GM18517 (cell line): Measurements from ENCODE around the gene CSRNP2.
"Not testable (repeated sequence)": the region's sequence is repeated elsewhere in the genome, so short reads cannot be mapped to it uniquely, and the experiment has no call there.

Source experiments
- ATAC-seq: cut with Tn5 transposase; IDR thresholded peaks from one replicate; pipeline ENCODE4 v1.9.1; 2021; ENCODE audit warnings: mild to moderate bottlenecking, moderate library complexity; ENCODE audit not compliant: unreplicated experiment

The CSRNP2 gene

DNA sequence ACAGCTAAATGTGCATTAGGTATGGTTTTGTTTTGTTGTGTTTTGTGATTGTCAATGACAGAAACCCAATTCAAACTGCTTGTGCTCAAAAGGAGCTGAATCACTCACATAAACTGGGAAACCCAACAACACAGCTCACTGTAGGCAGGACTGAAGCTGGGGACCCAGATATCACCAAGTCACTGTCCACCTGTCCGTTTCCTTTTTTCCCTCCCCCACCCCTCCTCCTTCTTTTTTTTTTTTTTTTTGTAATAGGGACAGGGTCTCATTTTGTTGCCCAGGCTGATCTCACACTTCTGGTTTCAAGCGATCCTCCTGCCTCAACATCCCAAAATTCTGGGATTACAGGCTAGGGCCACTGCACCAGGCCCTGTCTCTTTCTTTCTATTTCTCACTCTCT, 50.3 kb downstream of the CSRNP2 start:
- no peak for ATAC-seq

DNA sequence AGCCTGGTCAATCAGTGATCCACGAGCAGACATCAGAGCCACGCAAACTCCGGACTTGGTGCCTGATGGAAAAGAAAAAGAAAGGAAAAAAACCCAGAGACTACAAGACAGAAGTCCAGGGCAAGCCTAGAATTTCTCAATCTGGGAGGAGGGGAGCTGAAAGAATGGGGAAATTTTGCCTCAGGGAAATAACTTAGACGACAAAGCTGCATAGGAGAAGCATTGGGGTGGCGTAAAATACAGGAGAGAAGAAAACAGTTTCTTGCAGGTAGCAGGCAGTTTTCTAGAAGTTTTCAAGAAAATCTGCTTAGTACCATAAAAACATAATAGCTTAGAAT, 54.6 kb downstream of the CSRNP2 start:
- no peak for ATAC-seq

DNA sequence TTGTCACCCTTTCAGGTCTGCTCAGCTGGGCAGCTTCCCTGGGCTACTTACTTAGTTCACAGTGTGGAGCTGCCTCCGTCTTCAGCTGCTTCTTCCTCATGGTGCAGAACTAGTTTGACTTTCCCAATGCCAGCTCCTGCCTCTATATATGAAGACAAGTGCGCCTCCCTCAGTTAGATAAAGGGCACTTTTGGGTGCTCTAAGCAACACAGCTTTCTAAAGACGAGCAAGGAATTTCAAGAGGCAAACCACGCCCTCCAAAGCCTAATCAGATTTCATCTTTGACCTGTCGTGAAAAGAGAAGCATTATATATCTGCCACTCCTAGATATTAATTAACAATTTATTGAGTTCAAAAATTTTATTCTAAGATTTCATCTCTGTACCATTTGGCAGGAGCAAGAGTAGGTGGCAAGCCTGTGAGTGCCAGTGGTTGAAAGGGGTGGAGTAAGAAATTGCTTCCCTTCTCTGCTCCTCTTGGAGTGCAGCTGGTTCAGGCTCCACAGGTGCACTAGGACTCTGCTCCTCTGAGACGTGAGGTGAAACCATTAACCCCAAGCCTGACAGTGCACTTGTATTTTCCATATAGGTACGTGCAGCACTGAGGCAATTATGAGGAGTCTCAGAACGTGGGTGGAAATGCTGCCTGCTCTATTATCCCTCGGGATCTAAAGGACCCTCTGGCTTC, 55.1 kb downstream of the CSRNP2 start:
- no peak for ATAC-seq

DNA sequence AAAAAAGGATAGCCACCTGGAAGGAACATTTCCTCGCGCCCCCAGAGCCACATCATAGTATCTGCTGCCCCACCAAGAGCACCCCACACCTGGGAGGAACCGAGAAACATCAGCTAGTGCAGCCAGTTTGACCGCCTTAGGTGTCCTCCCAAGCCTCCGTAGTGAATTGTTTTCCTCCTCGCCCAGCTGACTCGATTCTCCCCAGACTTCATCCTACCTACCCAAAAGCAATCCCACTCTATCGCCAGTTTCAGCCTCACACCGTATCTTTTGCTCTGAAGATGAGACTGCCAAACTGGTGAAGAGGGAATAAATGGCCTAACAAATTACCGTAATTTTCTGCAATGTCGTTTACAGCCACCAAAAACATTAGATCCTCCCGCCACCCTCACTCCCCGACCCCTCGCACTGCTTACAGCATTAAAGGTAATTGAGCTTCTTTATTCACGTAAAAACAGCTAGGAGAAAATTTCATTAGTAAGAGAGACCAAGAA, 56.0 kb downstream of the CSRNP2 start:
- ATAC-seq = no peak

DNA sequence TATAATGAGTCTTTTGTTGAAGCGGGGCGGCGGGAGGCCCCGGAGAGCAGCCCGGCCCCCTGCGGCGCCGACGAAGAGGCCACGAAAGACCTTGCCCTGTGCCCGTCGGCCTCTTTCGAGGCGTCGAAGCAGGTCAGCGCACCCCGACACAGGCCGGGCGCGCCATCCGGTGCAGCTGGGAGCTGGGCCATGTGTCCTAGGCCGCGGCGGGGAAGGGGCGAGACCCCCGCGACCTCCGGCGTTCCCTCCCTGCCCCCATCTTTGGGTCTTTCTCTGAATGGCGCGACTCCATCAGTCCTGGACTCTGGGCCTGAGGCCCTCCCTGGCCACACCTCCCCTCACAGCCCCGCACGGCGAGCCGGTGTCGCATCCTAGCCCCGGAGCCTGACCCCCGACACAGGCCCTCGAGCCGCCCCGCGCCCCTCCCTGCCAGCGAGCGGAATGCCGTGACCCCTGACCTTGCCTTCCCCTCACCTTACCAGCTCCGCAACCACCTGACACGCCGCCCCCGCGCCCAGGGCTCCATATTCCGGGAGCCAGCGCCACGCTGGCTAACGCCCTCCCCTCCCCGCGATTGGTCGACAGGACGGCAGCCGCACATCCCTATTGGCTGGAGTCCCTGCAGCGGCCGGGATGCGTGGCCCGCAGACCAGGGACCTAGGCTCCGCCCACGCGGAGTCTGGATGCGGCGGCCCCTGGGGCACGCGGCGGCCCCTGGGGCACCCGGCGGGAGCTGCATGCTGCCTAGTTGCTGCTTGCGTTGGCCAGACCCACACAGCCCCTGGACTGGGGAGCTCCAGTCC, 57.4 kb downstream of the CSRNP2 start, which contains the start of gene SLC11A2:
TSS of gene SLC11A2 (minus strand) at position 549 of the 803 bp plus-strand sequence. CDS start 15,656 bp downstream, outside the sequence.
- peak; percentile 77 for ATAC-seq

DNA sequence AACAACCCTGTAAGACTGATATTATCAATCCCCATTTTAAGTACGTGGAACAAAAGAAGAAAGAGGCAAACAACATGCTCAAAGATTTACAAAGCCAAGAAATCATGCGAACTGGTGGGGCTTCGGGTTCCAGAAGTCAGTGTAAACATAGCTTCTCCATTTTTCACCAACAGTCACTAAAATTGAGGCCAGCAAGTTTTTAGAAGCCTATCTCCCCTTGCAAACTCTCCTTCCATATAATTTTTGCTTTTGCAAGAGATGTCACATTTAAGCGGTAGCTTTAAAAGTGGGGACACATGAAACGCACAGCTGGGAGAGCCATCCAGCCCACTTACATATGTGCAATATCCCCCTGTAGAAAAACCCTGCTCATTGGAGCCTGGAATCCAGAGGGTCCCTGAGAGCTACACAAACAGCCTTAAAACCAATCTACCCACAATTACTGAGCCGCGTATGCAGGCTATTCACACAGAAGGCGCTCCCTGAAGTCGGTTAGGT, 58.0 kb downstream of the CSRNP2 start:
- ATAC-seq = peak; percentile 4

DNA sequence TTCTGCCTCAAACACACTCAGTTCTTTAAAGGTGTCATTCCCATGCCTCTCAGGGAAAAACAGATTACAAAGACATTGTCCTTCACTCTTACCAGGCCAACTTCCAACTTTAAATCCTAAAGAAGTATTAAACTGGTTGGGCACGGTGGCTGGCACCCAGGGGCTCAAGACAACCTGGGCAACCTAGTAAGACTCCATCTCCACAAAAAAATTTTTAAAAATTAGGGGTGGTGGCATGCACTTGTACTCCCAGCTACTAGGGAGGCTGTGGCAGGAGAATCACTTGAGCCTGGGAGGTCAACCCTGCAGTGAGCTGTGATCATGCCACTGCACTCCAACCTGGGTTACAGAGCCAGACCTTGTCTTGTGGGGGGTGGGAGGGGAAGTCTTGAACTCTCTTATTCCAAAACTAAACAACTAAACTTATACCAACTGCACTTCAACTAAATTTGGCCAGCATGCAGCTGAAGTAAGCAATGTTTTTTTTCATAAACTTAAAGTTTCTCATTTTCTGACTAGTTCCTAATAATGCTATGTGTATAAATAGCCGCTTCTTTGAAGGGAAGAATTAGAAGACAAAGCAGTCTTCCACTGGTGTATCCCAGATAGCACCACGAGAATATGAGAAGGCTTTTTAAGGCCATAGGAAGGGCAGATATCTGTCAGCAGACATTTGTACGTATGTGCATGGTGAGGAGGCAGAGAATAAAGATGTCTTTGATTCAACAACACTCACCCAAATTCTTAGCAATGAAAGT, 59.6 kb downstream of the CSRNP2 start:
- ATAC-seq = no peak

DNA sequence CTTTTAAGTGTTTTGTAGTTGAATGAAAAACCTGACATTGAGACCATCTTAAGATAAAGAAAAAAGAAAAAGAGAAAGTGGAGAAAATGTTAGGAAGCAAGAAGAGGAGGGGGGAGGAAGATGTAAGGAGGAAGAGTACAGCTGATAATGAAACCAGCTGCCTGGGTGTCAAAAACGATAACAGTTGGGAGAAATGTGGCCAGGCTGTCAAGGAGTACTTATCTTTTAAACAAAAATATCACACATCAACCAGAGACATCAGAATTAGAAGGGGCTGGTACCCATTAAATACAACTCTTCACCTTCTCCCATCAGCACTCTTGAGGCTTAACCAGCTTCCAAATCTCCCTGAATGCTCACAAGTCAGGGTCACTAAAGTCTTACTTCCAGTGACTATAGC, 61.7 kb downstream of the CSRNP2 start:
- no peak for ATAC-seq

DNA sequence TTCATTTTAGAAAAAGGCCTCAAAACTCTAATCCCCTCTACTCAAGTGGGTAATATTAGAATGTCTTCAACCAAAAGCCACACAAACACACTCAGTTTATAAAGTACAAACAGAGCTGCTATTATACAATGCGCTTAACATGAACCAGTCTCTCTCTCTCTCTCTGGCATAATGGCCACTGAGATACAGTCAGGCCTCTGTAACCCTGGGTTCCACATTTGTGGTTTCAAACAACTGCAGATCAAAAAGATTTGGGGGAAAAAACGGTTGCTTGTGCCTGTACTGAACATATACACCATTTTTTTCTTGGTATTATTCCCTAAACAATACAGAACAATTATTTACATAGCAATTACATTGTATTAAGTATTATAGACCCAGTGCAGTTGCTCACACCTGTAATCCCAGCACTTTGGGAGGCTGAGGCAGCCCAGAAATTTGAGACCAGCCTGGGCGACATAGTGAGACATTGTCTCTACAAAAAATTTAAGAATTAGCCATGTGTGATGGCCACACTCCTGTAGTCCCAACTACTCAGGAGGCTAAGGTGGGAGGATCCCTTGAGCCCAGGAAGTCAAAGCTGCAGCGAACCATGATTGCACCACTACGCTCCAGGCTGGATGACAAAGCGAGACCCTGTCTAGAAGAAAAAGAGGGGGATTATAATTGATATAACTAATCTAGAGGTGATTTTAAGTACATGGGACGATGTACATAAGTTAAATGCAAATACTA, 62.8 kb downstream of the CSRNP2 start:
- ATAC-seq = no peak

DNA sequence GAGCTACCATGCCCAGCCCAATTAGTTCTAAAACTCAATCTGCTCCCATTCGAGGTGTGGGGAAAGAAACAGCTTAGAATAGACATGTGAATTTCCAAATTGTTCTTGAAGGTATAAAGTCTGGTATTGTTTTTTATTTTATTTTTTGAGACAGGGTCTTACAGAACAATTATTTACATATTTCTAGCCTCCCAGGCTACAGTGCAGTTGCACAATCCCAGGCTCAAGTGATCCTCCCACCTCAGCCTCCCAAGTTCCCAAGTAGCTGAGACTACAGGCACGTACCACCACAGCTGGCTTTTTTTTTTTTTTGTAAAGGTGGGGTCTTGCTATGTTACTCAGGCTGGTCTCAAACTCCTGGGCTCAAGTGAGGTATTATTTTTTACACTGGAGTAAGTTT, 63.5 kb downstream of the CSRNP2 start:
- no peak for ATAC-seq

DNA sequence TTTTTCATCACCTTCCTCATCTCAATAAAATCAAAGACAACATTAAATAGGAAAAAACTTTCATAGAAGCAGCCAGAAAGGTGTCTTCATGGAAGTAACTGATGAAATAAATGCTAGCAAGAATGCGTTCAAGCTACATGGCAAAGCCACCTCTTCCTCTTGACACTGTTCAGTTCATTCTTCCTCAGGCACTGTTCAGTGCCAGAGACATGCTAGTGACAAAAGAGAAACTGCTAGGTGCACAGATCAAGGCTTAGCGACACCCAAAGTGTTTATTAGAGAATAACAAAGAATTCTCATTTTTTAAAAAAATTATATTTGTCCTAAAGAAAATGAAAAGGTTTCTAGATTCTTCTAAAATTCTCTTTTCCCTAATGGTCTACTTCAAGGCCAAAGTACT, 64.4 kb downstream of the CSRNP2 start:
- ATAC-seq = no peak

DNA sequence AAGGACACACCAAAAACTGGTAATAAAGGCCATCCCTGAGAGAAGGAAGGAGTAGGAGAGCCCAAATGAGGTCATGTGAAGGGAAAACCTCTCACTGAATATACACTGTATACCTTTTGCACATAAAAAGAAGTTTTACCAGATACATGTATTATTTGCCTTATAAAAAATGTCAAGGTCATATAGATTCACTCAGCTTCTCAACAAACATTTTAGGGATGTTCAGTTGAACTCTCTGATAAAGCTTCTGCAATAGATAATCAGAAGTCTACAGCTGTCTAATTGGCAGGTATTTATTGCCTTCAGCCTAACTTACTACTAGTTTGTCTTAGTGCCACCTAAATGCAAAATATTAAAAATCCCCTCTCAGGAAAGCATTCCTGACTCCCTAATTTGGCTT, 65.9 kb downstream of the CSRNP2 start:
- no peak for ATAC-seq

DNA sequence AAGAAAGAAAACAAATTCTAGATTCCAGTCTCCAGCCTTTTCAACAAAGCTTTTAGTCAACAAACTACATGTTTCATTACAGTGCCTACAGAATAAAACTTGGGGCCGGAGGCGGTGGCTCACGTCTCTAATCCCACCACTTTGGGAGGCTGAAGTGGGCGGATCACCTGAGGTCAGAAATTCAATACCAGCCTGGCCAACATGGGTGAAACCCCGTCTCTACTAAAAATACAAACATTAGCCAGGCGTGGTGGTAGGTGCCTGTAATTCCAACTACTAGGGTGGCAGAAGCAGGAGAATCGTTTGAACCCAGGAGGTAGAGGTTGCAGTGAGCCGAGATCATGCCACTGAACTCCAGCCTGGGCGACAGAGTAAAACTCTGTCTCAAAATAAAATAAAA, 68.9 kb downstream of the CSRNP2 start:
- not testable (repeated sequence) for ATAC-seq

DNA sequence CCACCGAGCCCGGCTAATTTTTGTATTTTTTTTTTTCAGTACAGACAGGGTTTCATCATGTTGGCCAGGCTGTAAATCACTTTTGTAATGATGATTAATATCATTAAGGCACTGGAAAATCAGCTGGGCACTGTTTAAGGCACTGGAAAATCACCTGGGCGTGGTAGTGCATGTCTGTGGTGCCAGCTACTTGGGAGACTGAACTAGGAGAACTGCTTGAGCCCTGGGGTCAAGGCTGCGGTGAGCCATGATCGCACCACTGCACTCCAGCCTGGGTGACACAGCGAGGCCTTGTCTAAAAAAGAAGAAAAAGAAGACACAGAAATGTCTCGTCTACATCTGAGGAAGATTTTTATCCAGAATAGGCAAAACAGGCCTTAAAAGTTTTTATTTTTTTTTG, 70.0 kb downstream of the CSRNP2 start:
- ATAC-seq = no peak

DNA sequence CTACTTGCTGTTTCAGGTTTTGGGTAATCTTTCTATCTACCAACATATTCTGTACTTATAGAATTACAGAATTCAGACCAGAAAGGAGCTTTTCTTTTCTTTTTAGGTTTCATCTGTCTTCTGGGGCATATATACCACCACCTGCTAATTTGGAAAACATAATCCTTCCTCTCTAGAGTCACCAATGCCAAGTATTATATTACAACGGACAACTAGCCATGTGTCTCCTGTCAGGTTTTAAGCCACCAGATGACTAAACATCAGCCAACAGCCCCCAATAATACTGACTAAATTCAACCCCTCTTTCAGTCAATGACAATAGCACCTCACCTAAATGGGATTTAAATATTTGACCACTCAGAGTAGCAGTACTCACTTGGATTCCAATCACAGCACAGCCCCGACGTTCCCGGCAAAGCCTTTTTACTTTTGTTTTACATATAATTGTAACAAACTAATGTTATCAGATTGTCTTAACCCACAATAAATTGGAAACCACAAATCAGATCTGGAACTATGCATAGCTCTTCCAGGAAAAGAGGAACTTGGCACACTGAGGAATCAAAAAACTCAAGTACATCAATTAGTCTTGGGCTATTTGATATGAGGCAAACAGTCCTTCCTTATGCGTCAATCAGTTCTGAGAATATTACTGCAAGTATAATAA, 70.7 kb downstream of the CSRNP2 start:
- no peak for ATAC-seq

DNA sequence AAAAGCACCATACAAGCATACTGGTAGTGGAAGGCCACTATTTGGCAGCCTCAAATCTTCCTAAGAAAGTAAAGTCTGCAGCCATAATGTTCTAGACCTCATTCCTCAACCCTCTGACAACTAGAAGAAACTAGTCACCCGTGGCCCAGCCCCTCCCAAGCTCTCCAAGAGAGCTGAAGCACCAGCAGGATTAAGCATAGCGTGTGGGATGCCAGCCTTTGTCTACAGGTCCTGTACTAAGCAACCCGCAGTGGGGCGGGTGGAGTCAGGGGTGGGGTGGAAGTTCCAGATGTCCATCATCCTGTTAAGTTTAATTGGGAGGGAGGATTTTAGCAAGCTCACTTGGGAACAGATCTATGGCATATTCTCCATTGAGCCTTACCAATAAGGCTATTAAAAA, 71.4 kb downstream of the CSRNP2 start:
- ATAC-seq = no peak
